ENCODE data around the gene CLEC4G.

The CLEC4G gene

GRCh38 chr19:7689165-7689564 lies 42.7 kb downstream of the CLEC4G start:
- TF ChIP-seq, protein P1, sequence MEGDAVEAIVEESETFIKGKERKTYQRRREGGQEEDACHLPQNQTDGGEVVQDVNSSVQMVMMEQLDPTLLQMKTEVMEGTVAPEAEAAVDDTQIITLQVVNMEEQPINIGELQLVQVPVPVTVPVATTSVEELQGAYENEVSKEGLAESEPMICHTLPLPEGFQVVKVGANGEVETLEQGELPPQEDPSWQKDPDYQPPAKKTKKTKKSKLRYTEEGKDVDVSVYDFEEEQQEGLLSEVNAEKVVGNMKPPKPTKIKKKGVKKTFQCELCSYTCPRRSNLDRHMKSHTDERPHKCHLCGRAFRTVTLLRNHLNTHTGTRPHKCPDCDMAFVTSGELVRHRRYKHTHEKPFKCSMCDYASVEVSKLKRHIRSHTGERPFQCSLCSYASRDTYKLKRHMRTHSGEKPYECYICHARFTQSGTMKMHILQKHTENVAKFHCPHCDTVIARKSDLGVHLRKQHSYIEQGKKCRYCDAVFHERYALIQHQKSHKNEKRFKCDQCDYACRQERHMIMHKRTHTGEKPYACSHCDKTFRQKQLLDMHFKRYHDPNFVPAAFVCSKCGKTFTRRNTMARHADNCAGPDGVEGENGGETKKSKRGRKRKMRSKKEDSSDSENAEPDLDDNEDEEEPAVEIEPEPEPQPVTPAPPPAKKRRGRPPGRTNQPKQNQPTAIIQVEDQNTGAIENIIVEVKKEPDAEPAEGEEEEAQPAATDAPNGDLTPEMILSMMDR (IDR thresholded peaks at IDR 0.05) = no peak
- Histone ChIP-seq H3K4me1 (no peaks in the 10 kb centered on the region), H3K27ac (no peak overlapping the region), H3K9me3 (no peaks in the 10 kb centered on the region), H3K36me3 (peaks cover 3 to 12% (median 8%) of the 10 kb centered on the region in 3 donors), H3K27me3 (peaks cover 0 to 17% of the 10 kb centered on the region in 2 donors), H3K4me3 (no peak overlapping the region)
- intact Hi-C loops (cut with DNase I; ENCODE audit: low total_unique reads) = loop anchor here (10.0 kb wide), 1 partner anchor 124 kb away; no protein-coding TSS in a partner anchor
- DNase-seq = no peak

DNA sequence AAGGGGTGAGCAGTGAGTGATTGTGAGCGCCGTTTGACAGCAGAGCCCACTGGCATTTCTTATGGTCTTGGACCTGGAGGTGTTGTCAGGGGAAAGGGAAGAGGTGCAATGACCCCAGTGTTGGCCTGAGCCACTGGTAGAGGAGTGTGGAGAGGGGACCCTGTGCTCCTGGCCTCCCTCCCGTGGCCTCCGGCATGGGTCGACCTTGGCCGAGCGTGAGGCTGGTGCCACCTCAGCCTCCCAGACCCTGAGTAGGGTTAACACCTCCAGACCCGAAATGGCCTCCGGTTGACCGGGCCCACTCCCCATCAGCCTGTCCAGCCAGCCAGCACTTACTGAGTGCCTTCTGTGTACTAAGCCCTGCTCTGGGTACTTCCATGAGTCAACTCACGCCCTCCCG lies 44.7 kb downstream of the CLEC4G start:
- TF ChIP-seq, protein P1 (IDR thresholded peaks at IDR 0.05) = no peak
- H3K4me1 ChIP-seq = peaks cover 0 to 6% (median 2%) of the 10 kb centered on the region in 4 donors
- no peak for DNase-seq
- H3K4me3 ChIP-seq = no peak overlapping the region
- H3K36me3 ChIP-seq = peaks cover 20 to 28% (median 23%) of the 10 kb centered on the region in 3 donors
- intact Hi-C loops (cut with DNase I; ENCODE audit: low total_unique reads) = loop anchor here (10.0 kb wide), 1 partner anchor 122 kb away; no protein-coding TSS in a partner anchor
- H3K27me3 ChIP-seq = peaks cover 0 to 17% of the 10 kb centered on the region in 2 donors
- no peak overlapping the region for H3K27ac ChIP-seq
- H3K9me3 ChIP-seq = no peaks in the 10 kb centered on the region

GRCh38 chr19:7685546-7686445 lies 46.1 kb downstream of the CLEC4G start:
- intact Hi-C loops (cut with DNase I; ENCODE audit: low total_unique reads) = loop anchor here (10.0 kb wide), 1 partner anchor 121 kb away; no protein-coding TSS in a partner anchor
- Histone ChIP-seq H3K27me3 (peaks cover 0 to 17% of the 10 kb centered on the region in 2 donors), H3K36me3 (peaks cover 20 to 29% (median 24%) of the 10 kb centered on the region in 3 donors), H3K9me3 (no peaks in the 10 kb centered on the region), H3K4me3 (no peak overlapping the region), H3K27ac (no peak overlapping the region), H3K4me1 (peaks cover 0 to 17% (median 8%) of the 10 kb centered on the region in 4 donors)
- TF ChIP-seq, protein P1 (IDR thresholded peaks at IDR 0.05) = no peak
- DNase-seq = no peak

GRCh38 chr19:7682175-7682855 lies 49.6 kb downstream of the CLEC4G start:
- Histone ChIP-seq H3K4me3 (peak overlapping the region; percentile 79 to 100), H3K36me3 (peaks cover 20 to 29% (median 24%) of the 10 kb centered on the region in 3 donors), H3K27ac (no peak overlapping the region), H3K27me3 (peaks cover 0 to 27% of the 10 kb centered on the region in 2 donors), H3K4me1 (peaks cover 0 to 20% (median 11%) of the 10 kb centered on the region in 4 donors), H3K9me3 (no peaks in the 10 kb centered on the region)
- intact Hi-C loops (cut with DNase I; ENCODE audit: low total_unique reads) = loop anchor here (5.0 to 10.0 kb wide), 2 partner anchors 118 to 585 kb away; no protein-coding TSS in a partner anchor
- TF ChIP-seq, protein P1 (IDR thresholded peaks at IDR 0.05) = no peak
- no peak for DNase-seq

GRCh38 chr19:7681340-7682174 lies 50.4 kb downstream of the CLEC4G start:
- intact Hi-C loops (cut with DNase I; ENCODE audit: low total_unique reads) = loop anchor here (5.0 to 10.0 kb wide), 2 partner anchors 117 to 584 kb away; no protein-coding TSS in a partner anchor
- H3K9me3 ChIP-seq = no peaks in the 10 kb centered on the region
- TF ChIP-seq, protein P1 (IDR thresholded peaks at IDR 0.05) = peak; percentile 35 to 36
- peaks cover 20 to 29% (median 24%) of the 10 kb centered on the region in 3 donors for H3K36me3 ChIP-seq
- peak overlapping the region; percentile 77 to 88 for H3K27ac ChIP-seq
- DNase-seq = peak; percentile 85 to 86
- H3K27me3 ChIP-seq = peaks cover 0 to 33% of the 10 kb centered on the region in 2 donors
- H3K4me3 ChIP-seq = peak overlapping the region; percentile 79 to 100
- peaks cover 0 to 20% (median 11%) of the 10 kb centered on the region in 4 donors for H3K4me1 ChIP-seq
